ENCODE data around the gene RFK.
"Not testable (repeated sequence)": the region's sequence is repeated elsewhere in the genome, so short reads cannot be mapped to it uniquely, and the experiment has no call there.

The RFK gene

DNA sequence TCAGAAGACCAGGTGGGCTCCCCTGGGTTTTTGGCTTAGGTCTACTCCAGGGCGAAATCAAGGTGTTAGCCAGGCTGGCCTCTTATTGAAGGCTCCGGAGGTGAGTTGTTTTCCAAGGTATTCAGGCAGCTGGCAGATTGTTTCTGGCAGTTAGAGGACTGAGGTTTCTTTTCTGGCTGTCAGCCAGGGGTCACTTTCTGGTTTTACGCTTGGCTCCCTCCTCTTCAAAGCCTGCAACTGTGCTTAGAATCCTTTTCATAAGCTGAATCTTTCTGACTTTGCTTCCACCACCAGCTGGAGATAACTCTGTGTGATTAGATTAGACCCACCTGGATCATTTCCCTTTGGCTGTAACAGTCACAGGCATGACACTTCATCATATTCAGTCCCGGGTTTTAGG lies 24.6 kb downstream of the RFK start:
- no peak for DNase-seq

DNA sequence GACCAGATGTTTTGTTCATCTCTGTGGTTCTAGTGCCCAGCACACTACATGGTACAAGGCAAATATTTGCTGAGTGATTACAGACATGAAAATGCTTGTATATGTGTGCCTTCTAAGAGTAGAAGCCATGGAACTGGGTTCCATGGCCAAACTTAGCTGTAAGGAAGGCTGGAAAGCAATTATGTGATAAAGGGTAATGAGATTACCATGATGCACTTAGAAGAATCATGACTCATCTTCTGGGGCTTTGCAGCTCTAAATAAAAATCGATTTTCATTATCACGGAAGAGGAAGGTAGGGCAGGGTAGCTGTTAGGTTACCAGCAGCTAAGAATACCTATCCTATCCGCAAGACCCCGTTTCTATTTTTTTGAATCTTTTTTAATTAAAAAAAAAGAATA lies 28.0 kb downstream of the RFK start:
- no peak for DNase-seq

DNA sequence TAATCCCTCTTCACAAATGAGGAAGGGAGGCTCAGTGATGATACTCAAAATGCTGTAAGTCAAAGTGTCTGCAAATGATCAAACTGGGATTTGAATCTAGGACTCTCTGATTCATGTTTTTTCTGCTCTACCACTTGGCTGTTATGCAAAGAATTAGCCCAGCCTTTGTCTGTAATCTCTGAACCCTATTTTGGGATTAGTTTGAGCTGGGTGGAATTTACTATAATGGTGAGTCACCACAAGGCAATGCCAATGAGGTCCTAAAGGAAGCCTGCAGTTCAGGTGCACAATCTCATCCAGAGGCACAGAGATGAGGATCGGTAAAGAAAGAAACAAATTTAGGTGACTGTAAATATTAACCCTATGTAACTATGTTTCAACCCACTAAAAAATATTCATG lies 29.2 kb downstream of the RFK start:
- no peak for DNase-seq

DNA sequence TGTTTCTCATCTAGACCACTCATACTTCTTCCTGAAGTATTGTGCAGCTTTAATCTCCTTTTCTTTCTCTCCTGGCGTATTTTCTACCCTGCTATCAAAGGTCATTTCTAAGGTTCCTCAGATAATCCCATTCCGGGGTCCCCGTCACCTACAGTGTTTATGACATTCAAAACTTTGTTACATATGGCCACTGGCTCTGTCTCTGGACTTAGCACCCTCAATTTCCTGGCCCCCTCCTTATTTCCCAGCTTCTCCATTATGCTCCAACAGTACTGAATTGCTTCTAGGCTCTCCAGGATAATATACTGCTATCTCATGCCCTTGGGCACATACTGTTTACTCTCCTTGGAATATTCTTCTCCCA lies 31.2 kb downstream of the RFK start:
- DNase-seq: no peak

DNA sequence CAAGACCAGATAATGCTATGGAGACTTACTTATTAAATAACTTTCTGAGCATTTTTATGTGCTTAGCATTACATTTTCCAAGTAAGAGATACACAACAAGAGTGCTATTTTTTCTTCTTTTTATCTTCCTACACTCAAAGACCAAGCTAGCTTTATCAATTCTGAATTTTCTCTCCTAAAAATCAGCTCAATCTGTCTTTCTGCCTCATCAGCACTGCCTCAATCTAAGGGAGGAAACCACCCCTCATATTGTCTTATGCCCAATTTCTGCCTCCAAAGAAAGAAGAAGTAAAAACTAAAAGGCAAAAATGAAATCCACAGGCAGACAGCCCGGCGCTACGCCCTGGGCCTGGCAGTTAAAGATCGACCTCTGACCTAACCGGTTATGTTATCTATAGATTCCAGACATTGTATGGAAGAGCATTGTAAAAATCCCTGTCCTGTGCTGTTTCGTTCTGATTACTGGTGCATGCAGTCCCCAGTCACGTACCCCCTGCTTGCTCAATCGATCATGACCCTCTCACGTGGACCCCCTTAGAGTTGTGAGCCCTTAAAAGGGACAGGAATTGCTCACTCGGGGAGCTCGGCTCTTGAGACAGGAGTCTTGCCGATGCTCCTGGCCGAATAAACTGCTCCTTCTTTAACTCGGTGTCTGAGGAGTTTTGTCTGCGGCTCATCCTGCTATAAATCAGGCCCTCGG lies 31.7 kb downstream of the RFK start:
- DNase-seq: not testable (repeated sequence)

DNA sequence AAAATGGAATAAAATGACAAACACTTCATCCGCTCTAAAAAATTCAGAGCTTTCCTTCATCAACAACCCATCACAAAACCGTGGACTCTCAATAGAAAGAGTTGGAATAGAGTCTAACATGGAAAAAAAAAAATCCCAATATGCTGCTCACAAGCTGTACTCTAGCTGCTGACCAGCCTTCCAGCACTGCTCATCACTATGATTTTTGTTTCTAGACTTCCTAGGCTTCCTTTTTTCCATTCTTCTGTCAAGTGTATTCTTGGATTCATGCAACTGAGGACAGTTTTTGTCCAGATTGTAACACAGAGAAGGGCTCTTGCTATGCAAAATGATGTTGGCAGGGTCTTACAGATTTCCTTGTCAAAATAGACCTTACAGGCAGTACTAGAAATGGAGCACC lies 34.5 kb downstream of the RFK start:
- DNase-seq: no peak

DNA sequence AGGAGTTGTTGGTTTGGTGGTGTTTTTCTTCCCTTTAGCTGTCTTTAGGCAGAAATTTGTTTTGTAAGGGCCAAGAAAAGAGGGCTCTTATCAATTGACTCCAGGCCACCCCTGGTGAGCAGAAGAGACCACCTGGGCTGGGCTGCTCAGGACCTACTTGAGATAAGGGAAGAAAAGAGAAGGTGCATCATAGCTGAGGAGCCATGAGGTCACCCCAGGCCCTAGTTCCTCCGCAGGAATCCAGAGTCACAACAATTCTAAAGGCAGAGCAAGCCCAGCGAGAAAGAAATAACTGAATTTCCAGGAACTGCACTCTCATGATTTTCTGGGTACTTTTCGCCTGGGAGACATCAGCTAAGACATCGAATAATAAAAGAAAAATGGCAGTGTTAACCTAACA lies 34.9 kb downstream of the RFK start:
- DNase-seq: no peak

DNA sequence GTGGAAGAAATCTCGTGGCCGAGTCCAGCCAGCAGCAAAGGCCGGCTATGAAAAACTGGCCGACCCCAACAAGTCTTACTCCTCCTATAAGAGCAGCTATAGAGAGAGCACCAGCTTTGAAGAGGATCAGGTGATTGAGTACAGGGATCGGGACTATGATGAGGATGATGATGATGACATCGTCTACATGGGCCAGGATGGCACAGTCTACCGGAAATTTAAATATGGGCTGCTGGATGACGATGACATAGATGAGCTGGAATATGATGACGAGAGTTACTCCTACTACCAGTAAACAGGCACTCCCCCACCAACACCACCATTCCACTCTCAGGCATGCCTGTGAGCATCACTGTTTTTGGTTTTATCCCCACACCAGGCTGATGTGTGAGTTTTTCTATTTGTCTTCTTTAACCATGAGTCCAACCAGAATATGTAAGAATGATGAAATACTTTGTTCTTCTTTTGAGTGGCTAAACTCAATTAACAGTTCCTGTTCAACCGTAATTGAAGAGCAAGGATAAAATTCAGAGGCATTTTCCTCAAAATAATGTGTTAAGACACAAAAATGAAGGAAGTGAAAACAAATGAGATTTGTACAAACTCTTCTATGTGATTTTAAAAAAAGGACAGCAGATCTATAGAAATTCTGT lies 35.5 kb downstream of the RFK start:
- no peak for DNase-seq

DNA sequence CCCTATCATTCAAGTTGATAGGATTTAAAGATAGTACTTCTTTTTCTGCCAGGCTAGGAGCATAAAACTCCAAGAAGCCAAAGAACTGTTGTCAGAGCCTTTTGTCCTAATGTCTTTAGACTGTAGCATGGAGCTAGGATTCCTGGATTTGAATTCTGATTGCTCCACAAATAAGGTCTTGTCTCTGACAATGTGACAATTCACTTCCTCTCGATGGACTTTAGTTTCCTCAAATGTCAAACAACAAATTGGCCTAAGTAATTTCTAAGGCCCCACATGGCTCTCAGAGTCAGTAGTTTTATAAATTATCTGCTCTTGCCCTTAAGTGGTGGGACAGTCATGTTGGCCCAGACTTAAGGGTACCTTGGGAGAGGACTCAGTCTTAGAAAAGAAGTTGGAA lies 36.7 kb downstream of the RFK start:
- DNase-seq: no peak

DNA sequence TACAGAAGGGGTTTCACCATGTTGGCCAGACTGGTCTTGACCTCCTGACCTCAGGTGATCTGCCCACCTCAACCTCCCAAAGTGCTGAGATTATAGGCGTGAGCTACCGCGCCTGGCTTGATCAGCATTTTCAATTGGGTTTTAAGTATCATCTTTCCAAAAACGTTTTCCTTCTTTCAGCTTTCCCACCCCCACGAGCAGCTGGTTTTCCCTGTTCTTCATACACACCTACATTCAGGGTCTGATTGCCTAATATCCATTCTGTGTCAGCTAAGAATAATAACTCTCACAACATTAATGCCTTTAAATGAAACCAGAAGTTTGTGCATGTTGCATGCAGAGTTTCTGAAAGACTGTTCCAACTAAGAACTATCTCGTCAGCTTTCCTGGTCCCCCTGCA lies 38.3 kb downstream of the RFK start:
- no peak for DNase-seq

DNA sequence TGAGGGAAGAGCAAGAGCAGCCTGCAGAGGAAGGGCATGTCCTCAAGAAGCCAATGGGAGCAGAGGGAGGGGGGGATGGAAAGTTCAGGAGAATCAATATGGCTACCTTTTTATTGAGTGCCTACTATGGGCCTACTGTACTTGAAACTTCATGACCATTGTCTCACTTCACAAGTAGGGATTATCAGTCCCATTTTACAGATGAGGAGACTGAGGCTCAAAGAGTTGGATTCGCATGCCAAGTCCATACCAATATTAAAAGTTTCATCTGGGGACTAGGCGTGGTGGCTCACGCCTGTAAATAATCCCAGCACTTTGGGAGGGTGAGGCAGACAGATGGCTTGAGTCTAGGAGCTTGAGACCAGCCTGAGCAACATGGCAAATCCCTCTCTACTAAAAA lies 40.0 kb downstream of the RFK start:
- DNase-seq: no peak

DNA sequence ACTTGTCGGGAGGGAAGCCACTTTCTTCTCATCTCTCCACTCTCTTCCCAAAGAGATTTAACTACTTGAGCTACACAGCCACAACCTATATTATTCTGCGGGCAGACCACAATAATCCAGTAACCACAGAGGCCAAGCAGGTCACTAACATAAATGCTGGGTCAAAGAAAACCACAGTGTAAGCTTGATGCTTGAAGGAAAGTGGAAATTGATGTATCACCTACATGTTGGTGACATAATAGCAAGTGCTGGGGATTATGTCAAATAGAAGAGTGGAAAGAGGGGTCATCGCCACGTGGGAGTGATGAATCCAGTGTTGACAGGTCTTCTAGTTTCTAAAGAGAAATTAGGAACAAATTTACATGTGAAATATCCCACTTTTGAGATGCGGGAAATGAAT lies 40.9 kb downstream of the RFK start:
- DNase-seq: no peak

DNA sequence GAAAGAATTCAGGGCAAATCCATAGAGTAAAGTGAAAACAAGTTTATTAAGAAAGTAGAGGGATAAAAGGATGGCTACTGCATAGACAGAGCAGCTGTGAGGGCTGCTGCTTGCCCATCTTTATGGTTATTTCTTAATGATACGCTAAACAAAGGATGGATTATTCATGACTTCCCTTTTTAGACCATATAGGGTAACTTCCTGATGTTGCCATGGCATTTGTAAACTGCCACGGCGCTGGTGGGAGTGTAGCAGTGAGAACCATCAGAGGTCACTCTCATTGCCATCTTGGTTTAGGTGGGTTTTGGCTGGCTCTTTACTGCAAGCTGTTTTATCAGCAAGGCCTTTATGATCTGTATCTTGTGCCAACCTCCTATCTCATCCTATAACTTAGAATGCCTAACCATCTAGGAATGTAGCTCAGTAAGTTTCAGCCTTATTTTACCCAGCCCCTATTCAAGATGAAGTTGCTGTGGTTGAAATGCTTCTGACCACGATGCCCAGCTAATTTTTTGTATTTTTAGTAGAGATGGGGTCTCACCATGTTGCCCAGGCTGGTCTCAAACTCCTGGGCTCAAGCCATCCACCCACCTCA lies 42.1 kb downstream of the RFK start:
- DNase-seq: no peak

DNA sequence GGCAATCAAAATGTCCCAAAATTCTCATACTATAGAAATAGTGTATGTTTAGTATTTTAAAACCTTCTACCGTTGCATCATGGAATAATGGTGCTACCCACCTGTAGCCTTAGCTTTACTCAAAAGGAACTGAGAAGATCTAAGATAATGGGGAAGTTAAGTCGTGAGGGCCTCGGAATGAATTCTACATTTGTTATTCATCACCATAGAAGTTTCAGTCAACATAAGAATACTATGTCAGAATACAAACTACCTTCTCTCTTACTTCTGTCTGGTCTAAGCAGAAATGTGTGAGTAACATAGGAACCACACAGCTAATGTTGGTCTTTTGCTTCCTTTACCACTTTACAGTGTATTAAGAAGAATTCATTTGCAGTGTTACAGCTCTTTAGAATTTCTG lies 43.2 kb downstream of the RFK start:
- no peak for DNase-seq

DNA sequence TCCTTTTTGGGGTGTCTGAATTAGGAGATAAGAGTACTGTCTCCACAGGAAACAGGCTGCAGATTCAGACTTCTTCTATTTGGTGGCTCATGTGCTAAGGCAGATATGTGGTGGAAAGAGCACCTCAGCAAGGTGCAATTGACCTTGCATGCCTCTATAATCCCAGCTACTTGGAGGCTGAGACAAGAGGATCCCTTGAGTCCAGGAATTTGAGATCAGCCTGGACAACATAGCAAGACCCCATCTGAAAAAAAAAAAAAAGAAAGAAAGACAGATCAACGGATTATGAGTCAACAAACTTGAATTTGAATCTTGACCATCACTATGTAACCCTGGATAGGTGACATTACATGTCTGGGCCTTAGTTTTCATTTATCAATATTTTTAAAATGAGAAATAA lies 44.4 kb downstream of the RFK start:
- DNase-seq: no peak

DNA sequence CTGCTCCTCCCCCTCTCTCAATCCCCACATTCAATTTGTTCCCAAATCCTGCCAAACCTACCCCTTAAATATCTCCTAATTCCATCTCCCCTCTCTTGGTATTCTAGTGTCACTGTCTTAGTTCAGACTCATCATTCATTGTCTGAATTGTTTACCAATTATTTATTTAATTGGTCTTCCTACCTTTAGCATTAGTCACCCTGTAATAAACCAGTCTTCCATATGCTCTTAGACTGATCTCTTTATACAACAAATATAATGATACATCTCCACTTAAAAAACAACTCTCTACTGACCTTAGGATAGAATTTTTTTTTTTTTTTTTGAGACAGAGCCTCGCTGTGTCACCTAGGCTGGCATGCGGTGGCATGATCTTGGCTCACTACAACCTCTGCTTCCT lies 51.4 kb downstream of the RFK start:
- no peak for DNase-seq

DNA sequence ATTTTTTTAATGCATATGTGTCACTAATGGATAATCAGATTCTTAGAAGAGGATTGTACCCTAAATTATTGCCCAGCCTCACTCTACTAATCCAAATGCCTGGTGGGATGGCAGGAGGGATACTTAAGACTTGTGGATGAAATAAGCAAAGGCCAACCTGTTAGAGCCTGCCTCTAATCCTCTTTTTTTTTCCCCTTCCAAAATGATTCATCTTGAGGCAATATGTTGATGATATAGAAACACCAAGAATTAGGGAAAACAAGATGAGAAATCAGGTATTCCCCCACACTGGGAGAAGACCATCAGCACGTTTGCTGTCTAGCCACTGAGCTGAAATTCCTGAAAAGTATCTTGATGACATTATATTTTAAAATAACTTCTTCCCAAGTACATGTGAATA lies 52.0 kb downstream of the RFK start:
- no peak for DNase-seq

DNA sequence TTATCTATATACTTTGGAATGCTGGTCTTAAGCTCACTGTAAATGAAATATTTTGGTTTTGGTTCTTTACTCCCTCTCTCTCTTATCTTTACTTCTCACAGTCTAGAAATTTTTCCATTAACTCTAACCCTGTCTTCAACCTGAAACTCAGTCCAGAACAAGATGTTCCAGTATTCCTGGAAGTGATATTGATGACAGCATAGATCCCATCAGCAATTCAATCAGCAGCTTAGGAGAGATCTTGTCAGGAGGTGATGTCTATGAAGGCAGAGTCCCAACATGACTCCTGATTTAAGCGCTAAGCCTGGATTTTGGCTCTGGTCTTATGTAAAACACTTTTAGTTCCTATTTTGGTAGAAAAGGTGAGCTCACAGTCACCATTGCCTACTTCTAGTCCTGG lies 52.6 kb downstream of the RFK start:
- no peak for DNase-seq

DNA sequence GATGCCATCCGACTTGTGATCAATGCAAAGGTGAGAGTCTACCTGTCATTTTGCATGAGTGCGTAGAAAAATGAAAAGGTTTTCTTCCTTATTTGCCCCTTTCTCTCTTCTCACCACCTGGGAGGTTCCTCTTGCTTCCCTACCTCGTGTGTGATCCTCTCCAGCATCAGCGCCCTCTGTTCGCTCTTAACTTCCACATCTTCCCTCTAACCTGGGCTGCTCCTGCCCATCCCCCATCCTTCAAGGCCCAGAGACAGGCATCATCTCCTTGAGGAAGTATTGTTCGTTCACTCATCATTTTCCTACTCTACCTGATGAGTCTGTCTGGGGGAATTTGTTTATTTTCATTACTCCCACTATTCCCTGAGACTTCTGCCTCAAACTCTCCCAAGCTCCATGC lies 55.8 kb downstream of the RFK start:
- no peak for DNase-seq

DNA sequence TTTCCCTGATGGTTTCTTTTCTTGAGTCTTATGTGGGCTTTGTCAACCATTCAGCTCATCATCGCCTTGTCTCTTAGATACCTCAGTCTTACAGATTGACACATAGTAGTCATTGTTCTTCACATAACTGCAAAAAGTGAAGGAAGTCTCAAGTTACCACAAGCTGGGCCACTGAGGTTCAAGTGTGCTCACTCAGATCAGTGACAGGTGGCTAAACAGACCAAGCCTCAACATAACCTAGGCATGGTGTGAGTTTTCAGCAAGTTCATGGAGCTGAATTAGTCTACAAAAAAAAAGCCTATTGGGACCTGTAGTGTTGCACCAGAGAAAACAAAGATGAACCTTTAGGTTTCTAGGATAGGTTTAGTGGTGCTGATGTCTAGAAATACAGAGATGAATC lies 58.2 kb downstream of the RFK start:
- no peak for DNase-seq
